HEK293T (cell line): Measurements from ENCODE around the gene DCAF11.

ENCODE experiments used
- ARNT ChIP-seq: fragments of 450-650 bp; IDR thresholded peaks from 2 replicates; pipeline ENCODE4 v1.6.1; 2017; ENCODE audit warnings: mild to moderate bottlenecking
- FOXM1 ChIP-seq: fragments of 450-650 bp; IDR thresholded peaks from 2 replicates; pipeline ENCODE4 v1.6.1; 2017; ENCODE audit warnings: mild to moderate bottlenecking, borderline replicate concordance
- SP1 ChIP-seq: fragments of 450-650 bp; IDR thresholded peaks from 2 replicates; pipeline ENCODE4 v1.6.1; 2017

DNA sequence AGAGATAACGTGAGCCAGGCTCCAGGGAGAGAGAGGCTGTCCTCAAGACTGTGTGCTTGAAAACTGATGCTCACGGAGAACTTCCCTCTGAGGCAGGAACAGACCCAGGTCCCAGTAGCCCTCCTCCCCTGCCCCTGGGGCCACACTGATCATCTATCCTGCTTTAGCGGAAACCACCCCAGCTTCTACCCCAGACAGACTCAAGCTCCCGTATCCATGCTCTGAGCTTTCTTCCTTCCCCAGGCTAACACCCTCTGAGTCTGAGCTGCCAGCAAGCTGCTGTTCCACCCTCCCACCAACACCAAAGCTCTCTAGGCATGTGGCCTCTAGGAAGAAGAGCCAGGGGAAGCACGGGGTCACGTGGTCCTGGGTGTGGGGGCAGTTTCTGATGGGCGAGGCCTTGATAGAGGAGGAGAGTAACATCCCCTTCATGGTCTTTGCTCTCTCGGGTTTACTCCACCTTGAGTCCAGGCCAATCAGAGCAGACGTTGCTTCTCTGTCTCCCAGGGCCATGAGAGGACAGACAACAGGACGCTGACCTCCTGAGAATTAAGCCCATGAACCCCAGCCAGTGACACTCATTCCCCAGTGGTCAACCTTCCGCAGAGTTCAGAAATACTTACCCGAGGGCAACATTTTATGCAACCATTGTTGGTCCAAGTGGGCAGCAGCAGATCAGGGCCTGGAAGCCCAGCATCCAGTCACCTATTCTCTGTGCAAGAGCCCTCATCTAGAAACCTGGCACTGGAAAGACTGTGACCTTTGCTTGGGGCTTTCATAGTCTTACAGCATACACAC, 19.1 kb upstream of the DCAF11 start:
- TF ChIP-seq FOXM1 (no peak), ARNT (no peak), SP1 (no peak)
